ENCODE results near the gene KRT15. TPM values are rescaled to one million over a fixed set of nuclear protein-coding genes. Genes with fewer than 3 reads are reported as not detected.

Gene KRT15
- total and polyA plus RNA-seq, 2 of the 8 experiments (the other 6 are each of a cell fraction or from before 2014, with no cell fraction given), result 0.11 to 0.13 TPM

- Histone ChIP-seq H3K27ac (ENCODE audit: low read depth, low read length) (no peak overlapping the region), H3K4me2 (ENCODE audit: insufficient read depth in 1 of 2, low read depth in 2 of 2, low read length in 2 of 2) (peak overlapping the region in 1 of 2 experiments; percentile 26; a peak in 1 of 4 replicates)
- POLR2A ChIA-PET (ENCODE audit: partially characterized antibody), result interaction anchor here (16.2 kb wide), 1 partner anchor 13 kb away, joined by 293 read pairs; the partner anchor contains the start of gene KRT19
Observed at GRCh38 chr17:41539071-41539492, 20.4 kb upstream of the KRT15 start.

More at GRCh38 chr17:41539071-41539492, 20.4 kb upstream of the KRT15 start:
- no peak overlapping the region for H2BK120ac ChIP-seq (replicated peaks; ENCODE audit: low read depth, low read length)
- H3K4me3 ChIP-seq (ENCODE audit: extremely low read depth in 1 of 4, insufficient read depth in 2 of 4, low read depth in 3 of 4, low read length in 4 of 4), result no peak overlapping the region
- H3K4ac ChIP-seq (replicated peaks; ENCODE audit: insufficient read length, low read depth, low read length), result no peak overlapping the region
- H3K23ac ChIP-seq (ENCODE audit: insufficient read length), result no peak overlapping the region
- TF ChIP-seq E2F6 (IDR thresholded peaks at IDR 0.05) (no peak), TEAD4 (IDR thresholded peaks at IDR 0.05; ENCODE audit: low read depth, low read length) (peak; percentile 52)
- no peak overlapping the region for H2AK5ac ChIP-seq (ENCODE audit: low read depth, low read length)
- no peak overlapping the region for H2AFZ ChIP-seq (ENCODE audit: low read length)
- no peak overlapping the region for H3K56ac ChIP-seq (replicated peaks; ENCODE audit: insufficient read length, low read depth, low read length)
- H4K20me1 ChIP-seq (replicated peaks in 1 of 2; ENCODE audit: control insufficient read depth in 1 of 2, insufficient read depth in 2 of 2, low read length in 2 of 2), result no peaks in the 10 kb centered on the region
- peaks cover 10 to 23% (median 16%) of the 10 kb centered on the region in 4 experiments for H3K4me1 ChIP-seq (replicated peaks in 1 of 4; ENCODE audit: control insufficient read depth in 3 of 4, insufficient read depth in 4 of 4, low read length in 3 of 4)
- H3K23me2 ChIP-seq (ENCODE audit: low read depth, low read length), result no peaks in the 10 kb centered on the region
- no peak overlapping the region for H4K8ac ChIP-seq (ENCODE audit: extremely low read depth, insufficient read depth, low read length)
- peak overlapping the region; percentile 93; the same call in 1 of the 2 replicates for H2BK20ac ChIP-seq (ENCODE audit: low read length)
- H2BK5ac ChIP-seq (ENCODE audit: low read depth, low read length), result peak overlapping the region; percentile 52; the same call in 1 of the 2 replicates
- H3K79me2 ChIP-seq (ENCODE audit: control insufficient read depth in 1 of 2, insufficient read depth in 2 of 2, low read length in 2 of 2), result no peaks in the 10 kb centered on the region
- 75% methylated on average over 5 of the region's 5 CpGs; no CpG with 5 or more reads in 1 of the 2 experiments for WGBS, 2 experiments (ENCODE audit: extremely low coverage in 1 of 2, insufficient coverage in 1 of 2, insufficient read length in 1 of 2, insufficient replicate concordance in 2 of 2, low coverage in 1 of 2, low lambda C conversion rate in 2 of 2, missing lambda C conversion rate in 1 of 2)
- H2BK12ac ChIP-seq (ENCODE audit: low read depth, low read length), result peak overlapping the region; percentile 71
- no peaks in the 10 kb centered on the region for H3K79me1 ChIP-seq (ENCODE audit: low read depth, low read length)
- DNase-seq (ENCODE audit: low read depth in 1 of 2, low spot score in 2 of 2) (no peak), FAIRE-seq (no peak)
- H3K14ac ChIP-seq (ENCODE audit: insufficient read length), result no peak overlapping the region
- H3K18ac ChIP-seq (ENCODE audit: extremely low read depth, low read length), result peak overlapping the region; percentile 71
- no peak overlapping the region for H4K91ac ChIP-seq (replicated peaks; ENCODE audit: insufficient read length, low read length)
- no peaks in the 10 kb centered on the region for H3K9me3 ChIP-seq (ENCODE audit: insufficient read depth in 2 of 2, low read depth in 1 of 2, low read length in 1 of 2)
- peak overlapping the region; percentile 2 for H4K5ac ChIP-seq (ENCODE audit: insufficient read length, low read depth, low read length)
- CTCF ChIA-PET (ENCODE audit: partially characterized antibody), result interaction anchor here (0.7 to 15.1 kb wide), 3 partner anchors 10 to 89 kb away, joined by 3 to 427 read pairs (median 48); partner anchors contain the start of genes KRT13, KRT35 and KRT36
- H3K36me3 ChIP-seq (ENCODE audit: control insufficient read depth in 2 of 4, insufficient read depth in 4 of 4, low read length in 3 of 4), result no peaks in the 10 kb centered on the region
- no peaks in the 10 kb centered on the region; a peak in 1 of 7 replicates for H3K27me3 ChIP-seq (replicated peaks in 1 of 4; ENCODE audit: control insufficient read depth in 3 of 4, extremely low read depth in 1 of 4, insufficient read depth in 3 of 4, low read length in 3 of 4)
- peak overlapping the region; percentile 83; the same call in 1 of the 2 replicates for H2BK15ac ChIP-seq (ENCODE audit: low read length)
- H3K9ac ChIP-seq (replicated peaks in 1 of 4; ENCODE audit: extremely low read depth in 1 of 4, low read depth in 3 of 4, low read length in 3 of 4), result 0 out of 7 replicates have a peak overlapping the region, but pooled peaks of 1 of the 4 experiments have one; percentile 8
